DOHH2 (cell line): Measurements from ENCODE around the gene DIS3L2.

Experiments used
- CTCF ChIP-seq: fragments of 200-600 bp; sonication (generic); IDR thresholded peaks from one replicate; pipeline ENCODE4 v1.5.1; 2014; ENCODE audit warnings: antibody characterized with exemption, mild to moderate bottlenecking, low read depth, low read length; ENCODE audit not compliant: poor library complexity, severe bottlenecking
- EZH2phosphoT487 ChIP-seq: fragments of 200-600 bp; sonication (generic); IDR thresholded peaks from 2 replicates; pipeline ENCODE4 v1.6.1; 2017; ENCODE audit warnings: borderline replicate concordance, mild to moderate bottlenecking, antibody characterized with exemption, low read length, moderate library complexity, mixed read lengths

GRCh38 chr2:232210306-232210705, 248.8 kb downstream of the DIS3L2 start:
- TF ChIP-seq CTCF (no peak), EZH2phosphoT487 (no peak)
